HG03520 (cell line): ENCODE measurements around the gene MT4.

Experiments used
- ATAC-seq: cut with Tn5 transposase; IDR thresholded peaks from one replicate; pipeline ENCODE4 v1.9.1; 2021; ENCODE audit warnings: mild to moderate bottlenecking, moderate library complexity; ENCODE audit not compliant: unreplicated experiment

Gene MT4

DNA sequence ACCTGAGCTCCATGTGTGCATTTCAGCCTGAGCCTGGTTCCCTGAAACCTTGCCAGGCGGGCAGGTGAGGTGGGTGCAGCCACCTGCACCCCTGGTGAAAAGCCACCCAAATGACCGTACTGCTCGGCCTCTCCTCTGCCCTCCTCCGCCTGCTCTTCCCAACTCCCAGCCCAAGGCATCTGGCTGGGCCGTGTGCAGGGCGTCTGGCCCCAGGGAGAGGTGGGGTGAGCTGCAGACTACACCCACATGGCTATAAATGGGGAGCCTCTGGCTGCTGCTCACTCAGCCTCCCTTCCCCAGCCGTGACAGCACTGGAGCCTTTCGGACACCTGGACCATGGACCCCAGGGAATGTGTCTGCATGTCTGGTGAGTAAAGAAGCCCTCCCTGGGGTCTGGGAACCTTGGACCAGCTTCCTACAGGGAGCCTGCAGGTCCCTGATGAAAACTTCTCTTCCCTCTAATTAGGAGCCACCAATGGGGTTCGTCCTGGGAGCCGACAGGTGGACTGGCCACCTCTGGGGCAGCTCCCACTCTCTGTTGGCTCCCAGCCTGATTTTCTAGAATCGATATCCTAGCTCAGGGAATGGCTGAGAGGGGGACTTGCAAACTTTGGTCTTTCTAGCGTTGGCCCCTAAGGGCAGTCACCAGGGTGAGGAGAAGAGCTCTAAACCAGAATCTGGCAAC is at the start of gene MT4:
MT4 (plus strand) TSS at position 281 of the 685 bp plus-strand sequence; CDS start at position 337, 56 bp downstream.
- ATAC-seq = no peak

DNA sequence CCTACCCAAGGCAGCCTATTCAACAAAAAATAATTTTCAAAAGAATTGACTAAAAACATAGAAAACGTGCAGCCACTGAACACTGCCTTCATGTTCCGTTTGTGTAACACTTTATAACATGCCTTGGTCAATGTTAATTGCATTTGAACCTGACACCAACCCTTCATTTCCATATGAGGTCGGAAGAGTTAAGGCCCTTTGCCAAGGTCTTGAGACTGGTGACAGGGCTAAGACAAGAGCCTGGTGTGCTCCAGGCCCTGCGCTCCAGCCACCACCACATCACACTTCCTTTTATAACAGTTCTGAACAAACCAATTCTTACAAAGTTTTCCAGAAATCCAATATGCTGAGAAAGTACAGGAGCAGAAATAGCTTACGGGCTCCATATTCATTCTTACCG is 49.2 kb upstream of the MT4 start:
- no peak for ATAC-seq

DNA sequence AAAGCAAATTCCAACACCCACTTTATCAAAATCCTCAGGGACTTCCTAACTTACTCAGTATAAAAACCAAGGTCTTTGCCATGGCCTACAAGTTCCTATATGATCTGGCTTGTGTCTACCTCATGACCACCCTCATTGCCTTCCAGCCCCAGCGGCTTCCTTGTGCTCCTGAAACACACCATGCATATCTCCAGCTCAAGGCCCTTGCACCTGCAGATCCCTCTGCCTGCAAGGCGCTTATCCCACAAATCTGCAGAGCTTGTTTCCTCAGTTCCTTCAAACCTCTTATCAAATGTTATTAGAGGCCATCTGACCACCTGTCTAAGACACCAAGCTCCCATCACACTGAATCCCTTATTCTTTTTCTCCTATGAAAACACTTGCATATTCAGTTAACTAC is 47.7 kb upstream of the MT4 start:
- ATAC-seq = no peak

DNA sequence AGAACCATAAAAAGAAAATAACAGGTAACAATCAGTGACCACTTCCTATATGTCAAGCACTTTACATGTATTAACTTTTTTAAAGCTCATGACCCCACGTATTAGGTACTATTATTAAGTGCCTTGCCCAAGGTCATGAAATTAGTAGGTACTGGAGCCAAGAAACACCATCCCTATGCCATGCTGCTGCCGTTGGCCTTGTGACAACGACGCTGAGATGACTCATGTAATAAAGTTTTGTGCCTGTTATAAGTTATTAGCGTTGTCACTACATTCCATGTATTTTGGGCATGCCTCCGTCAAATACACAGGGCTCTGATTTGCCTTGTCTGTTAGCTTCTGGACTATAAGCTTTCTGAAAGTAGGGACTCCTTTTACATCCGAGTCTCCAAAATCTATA is 46.4 kb upstream of the MT4 start:
- ATAC-seq = no peak

DNA sequence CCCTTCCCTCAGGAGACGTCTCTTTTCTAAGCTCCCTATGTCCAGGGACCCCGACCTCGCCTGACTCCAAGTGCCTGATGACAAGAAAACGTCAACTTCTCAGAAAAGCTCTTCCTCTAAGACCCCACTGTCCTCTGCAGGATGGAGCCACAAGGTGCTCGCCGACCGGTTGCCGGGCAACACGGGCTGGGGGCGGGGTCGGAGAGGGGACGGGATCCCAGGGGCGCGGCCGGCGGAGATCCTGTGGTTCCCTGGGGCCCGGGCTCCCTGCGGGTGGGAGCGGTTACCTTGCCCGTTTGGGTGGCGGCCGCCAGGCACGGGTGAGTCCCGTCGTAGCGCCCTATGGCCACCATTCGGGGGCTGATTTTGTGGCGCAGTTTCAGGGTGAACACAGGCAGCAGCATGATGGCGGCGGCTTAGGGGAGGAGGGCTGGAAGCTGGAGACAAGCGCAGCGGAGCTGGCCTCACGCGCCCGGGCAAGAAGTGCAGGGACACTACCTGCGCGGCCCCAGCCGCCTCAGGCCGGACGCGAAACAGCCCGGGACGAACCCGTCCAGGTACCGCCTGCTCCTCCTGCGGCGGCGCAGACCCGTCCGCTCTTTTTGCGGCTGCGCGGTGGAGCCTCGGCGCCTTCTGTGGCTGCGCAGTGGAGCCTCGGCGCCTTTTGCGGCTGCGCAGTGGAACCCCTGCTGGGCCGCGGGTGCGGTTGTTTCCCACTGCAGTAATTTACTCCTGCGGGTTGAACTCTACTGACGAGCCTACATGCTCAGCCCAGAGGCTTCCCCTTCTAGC is 45.2 kb upstream of the MT4 start, which contains the start of gene BBS2:
BBS2 (minus strand) TSS at position 566 of the 792 bp plus-strand sequence; CDS start at position 404, 162 bp downstream.
- ATAC-seq = peak; percentile 75

DNA sequence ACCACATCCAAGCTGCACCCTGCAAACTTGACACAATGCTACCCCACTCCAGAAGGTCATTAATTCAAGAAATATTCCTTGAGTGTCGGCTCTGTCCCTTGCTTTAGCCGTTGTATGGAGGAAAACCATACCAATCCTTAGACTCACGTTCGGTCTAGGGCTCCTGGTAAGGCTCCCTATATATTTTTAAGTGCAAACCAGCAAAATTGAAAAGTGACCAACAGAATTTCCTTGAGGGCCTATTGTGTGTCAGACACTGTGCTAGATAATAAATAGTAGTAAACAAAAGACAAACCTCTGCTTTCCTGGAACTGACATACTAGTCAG is 44.7 kb upstream of the MT4 start:
- no peak for ATAC-seq

DNA sequence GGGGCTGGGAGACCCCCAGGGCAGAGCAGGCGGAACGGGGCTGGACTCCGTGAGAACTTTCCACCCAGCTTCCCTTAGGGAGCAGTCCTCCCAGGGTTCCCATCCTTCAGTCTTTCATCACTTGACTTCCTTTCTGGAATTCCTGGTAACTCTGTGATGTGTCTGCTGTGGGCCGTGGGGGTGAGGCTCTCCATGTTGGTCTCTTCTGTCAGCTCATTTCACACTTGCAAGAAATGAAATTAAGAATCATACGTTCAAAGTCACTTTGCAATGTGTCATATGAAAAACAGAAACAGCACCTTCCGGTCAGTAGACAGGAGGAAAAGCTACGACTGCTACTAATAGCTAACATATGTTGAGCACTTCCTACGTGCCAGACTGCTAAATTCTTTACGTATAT is 39.6 kb upstream of the MT4 start:
- no peak for ATAC-seq

DNA sequence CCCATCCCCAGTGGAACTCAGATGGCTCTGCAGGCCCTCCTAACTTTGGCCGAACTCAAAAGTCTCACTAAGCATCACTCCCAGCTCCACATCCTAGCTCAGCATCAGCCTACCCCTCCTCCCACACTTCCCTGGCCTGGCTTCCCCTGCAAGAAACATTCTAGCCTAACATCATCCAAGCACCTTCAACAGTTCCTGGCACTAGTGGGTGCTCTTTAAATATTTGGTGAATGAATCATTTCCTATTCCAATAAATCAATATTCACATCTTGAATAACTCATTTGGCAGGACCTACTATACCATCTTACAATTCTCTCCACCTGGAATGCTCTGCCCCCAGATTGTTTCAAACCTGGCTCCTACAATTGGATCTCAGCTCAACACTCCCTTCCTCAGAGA is 34.0 kb upstream of the MT4 start:
- no peak for ATAC-seq

DNA sequence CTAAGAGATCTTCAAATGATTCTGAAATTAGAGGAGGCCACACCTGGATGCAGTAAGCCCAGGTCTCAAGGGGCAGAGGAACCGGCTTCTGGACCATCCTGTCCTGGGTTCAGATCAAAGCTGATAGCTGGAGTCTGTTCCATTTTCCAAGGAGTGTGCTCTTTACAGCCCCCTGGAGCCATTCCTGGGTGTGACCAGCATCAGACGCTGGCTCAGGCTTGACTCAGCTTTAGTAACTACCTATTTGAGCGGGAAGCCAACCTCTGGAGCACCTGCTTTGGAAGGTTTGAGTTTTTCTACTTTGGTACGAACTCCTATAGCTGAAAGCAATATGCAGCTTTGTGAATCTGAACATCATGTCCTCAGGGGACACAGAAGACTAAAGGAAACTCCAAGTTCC is 32.2 kb upstream of the MT4 start:
- ATAC-seq = no peak

DNA sequence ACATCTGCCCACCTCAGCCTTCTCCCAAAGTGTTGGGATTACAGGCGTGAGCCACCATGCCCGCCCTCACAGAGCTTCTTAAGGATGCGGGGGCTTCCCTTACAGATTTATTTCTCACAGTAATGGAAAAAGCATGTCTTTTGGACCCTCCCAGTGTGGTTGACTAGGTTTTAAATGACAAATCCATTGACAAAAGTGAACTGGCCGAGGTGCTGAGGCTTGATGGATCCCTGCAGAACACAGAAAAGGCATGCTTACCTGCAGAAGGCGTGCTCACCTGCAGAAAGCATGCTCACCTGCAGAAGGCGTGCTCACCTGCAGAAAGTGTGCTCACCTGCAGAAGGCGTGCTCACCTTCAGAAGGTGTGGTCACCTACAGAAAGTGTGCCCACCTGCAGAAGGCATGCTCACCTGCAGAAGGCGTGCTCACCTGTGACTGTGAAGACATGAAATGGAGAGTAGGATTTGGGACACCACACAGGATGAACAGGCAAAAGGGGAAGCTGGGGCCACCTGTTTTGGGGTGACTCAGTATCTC is 30.0 kb upstream of the MT4 start:
- ATAC-seq = no peak

DNA sequence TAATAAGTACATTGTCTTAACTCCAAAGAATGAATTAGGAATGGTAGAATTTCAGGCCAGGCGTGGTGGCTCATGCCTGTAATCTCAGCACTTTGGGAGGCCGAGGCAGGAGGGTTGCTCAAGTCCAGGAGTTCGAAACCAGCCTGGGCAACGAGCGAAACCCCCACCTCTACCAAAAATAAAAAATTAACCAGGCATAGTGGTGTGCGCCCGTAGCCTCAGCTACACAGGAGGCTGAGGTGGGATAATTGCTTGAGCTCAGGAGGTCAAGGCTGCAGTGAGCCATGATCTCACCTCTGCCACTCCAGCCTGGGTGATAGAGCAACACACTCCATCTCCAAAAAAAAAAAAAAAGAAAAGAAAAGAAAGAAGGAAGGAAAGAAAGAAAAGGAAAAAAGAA is 26.5 kb upstream of the MT4 start:
- ATAC-seq = no peak

DNA sequence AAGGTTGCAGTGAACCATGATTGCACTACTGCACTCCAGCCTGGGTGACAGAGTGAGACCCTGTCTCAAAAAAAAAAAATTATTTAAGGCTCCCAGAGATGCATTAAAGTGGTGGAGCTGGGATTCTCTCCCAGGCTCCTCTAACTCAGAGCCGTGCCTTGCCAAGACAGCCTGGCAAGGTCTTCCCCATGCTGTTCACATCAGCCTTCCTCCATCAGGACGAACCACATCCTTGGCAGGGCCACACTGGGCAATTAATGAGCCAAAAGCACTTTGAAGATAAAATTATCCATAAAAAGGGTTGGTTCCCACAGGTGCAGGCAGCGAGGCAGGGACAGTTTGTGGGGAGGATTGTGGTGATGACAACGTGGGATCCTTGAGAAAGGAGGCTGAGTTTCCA is 25.2 kb upstream of the MT4 start:
- no peak for ATAC-seq

DNA sequence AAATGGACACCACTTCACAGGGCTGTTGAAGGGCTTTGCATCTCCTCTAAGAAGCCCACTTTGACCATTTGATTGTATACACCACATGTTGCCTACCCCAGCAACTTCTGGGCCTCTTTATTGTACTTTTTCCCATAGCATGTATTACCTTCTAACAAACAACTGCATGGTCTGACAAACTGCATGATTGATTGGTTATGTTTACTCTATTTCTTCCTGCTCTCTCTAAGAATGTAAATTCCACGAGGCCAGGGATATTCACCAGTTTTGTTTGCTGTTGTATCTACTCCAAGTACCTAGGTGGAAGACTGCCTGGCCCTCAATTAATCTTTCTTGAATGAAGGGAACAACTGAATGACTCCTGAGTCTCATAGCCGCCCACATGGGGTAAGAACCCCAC is 22.8 kb upstream of the MT4 start:
- no peak for ATAC-seq

DNA sequence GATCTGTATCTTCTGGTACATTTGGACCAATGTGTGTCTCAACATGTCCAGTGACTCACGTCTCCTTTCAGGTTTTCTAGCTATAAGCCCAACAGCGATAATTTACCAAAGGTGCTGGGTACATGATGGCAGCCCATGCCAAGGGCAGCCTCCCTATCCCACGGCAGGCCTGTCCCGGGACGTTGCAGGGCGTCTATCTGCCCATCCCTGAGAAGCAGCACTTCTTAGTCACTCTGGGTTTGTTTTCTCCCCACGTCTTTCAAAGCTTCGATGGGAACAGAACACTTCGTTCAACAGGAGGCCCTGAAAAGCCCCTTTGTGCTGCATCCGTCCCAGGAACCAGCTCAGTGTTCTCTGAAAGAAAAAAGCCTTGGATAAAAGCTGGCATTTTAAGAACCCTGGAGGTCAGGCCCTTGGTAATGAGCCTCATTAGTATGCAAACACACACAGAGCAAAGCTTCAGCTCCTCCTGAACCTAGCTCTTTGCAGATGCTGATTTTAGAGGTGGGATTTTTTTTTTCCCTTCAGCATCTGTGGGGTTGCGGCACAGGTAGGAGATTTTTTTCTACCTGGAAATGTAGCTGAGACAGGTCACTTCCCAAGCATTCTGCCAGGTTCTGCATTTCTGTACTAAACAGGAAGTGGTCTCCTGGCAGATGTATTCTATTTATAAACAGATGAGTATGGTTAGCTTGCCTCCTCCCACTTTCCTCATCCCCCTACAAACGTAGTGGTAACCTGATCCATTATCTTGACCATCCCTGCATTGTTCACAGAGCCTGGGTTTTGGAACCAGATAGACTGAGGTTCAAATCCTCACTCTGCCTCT is 17.5 kb upstream of the MT4 start:
- no peak for ATAC-seq

DNA sequence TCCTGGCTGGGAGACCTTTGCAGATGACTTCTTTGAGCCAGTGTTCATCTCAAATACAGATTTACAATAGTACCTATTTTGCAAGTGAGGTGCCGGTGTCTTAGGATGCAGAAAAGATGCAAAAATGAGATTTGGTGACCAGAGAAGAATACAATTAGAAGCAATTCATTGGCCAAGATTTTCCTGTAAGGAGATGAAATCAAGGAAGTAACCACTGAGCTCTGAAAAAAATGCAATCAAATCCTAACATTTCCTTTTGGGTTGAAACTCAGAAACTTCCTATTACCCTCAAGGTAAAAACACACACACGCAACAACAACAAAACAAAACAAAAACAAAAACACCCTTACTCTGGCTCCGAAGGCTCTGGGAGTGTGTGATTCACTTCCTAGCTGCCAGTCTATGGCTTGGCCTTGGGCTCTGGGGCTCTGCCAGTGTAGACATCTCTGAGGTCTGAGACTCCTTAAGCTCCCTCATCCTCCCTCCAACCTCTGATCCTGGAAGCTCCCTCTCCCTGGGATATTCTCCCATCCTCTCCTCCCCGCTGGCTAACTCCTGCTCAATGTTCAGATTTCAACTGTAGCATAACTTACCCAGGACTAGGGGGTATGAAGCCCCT is 16.8 kb upstream of the MT4 start:
- ATAC-seq = no peak

DNA sequence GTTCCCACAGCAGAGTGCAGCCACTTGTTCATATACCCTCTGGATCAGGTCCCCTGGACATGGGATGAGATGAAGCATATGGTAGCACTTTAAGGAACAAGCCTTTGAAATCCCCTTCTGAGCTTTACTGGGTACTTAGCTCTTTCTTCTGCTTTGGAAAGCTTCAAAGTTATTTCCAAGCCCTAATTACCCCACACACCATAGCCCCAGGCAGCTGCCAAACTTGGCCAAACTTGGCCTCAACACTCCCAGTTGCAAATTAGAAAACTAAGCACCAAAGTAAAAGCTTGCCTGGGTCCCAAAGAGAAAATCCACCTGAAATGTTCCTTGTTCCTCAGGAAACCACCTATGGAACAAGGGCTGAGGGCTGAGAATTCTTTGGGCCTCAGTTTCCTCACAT is 15.7 kb upstream of the MT4 start:
- no peak for ATAC-seq

DNA sequence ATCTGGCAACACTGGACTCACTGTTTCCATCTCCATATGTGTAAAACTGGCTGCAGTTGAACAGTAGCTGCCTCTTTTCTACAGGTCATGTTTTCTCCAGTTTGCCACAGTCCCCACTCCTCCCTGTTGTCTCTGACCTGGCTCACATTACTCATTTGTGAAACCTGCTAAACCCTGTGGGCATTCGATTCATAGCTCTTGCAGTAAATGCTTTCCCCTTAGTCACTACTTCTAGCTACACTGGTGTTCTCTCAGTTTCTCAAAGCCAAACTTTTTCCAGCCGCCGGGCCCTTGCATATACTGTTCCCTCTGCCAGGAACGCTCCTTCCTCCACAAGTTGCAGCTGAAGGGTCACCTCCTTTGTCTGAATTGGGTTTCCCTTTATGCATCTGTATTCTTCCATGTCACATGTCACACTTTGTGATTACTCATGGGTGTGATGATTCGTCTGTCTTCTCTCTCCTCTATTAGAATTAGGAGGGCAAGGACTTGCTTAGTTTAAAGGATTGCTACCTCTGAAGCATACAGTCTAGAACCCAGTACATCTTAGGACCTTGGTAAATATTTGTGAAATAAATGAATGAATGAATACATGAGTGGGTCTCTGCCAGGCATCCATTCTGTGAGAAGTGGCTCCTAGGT is 15.0 kb upstream of the MT4 start:
- no peak for ATAC-seq

DNA sequence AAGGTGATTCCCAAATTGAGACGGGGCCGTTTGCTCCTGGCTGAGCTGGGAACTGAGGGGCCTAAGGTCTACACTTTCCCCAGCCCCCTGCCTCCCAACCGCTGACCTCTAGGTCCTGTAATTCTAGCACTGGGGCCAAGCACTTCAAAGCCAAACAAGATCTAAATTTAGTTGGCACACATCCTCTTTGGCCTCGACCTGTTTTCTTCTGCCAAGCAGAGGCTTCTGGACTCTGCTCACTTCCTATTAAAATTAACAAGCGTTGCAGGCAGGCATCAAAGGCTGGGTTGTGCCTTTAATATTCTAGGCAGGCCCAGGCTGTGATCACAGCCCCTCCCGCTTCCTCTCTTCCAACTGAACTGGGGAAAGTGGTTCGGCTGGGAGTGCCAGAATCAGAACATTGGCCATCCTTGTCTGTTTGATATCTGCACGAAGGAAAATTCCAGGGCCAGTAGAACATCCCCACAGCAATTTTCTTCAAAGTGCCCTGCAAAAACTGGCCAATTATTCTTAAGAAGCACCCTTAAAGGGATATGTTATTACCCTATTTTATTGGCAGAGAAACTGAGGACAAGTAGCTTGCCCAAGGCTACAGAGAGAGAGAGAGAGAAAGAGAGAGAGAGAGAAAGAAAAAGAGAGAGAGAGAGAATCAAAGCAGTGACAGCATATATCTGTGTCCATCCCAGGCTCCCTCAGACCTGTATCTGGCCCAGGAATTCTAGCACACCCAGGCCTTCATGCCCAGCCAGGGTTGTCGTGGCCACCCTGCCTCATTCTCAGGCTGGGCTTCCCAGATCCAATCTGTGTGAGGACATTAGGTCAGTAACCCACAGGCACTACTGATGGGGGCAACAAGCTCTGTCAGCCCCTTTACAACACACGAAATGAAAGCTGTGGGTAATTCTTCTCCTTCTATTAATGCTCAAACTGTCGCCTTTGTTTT is 12.8 kb upstream of the MT4 start:
- ATAC-seq = no peak

DNA sequence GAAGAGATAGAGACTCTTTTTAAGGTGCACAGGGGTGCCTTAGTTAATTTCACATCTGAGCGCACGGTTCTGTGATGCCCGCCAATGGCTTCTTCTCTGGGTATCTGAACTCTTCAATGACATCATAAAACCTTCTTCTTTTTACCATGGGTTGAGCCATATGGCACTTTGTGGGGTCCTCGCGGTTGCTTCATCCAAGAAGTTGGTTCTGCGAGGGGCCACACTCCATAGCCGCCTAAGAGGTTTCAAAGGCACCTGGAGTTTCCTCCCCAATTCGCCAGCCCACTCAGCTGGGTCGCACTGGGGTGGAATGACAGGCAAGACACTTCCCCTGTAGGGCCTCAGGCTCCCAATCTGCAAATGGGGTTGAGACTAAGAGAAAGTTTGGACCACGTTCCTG is 10.4 kb upstream of the MT4 start:
- ATAC-seq = no peak
